Body of pancreas (tissue), 4 donors: ENCODE data around the gene SLC25A46. TPM values are rescaled to one million over a fixed set of nuclear protein-coding genes. Genes with fewer than 3 reads are reported as not detected.

Source experiments
- ATAC-seq: fragments of 150-250 bp; one replicate; pipeline ENCODE4 v1.9.1; 2016
- DNase-seq, 4 donors: peaks; one replicate each; pipeline ENCODE4 v3.0.0-alpha.2; 2019
- H3K27ac ChIP-seq, 4 donors: fragments of 200-600 bp; sonication (generic); 1 replicate in 3 of 4; 2 replicates in 1 of 4; pipeline versions ENCODE4 v1.5.1 to v1.6.1; 2016 to 2019; ENCODE audit warnings: mild to moderate bottlenecking in 1 of 4, mixed read lengths in 1 of 4, moderate library complexity in 1 of 4
- H3K27me3 ChIP-seq, 2 donors: fragments of 200-600 bp; sonication (generic); one replicate each; pipeline ENCODE4 v1.6.0; 2016; ENCODE audit warnings: mild to moderate bottlenecking in 1 of 2
- H3K36me3 ChIP-seq, 2 donors: fragments of 200-600 bp; sonication (generic); replicated peaks in 1 of 2; 2 replicates each; pipeline ENCODE4 v1.5.1; 2016; ENCODE audit warnings: low read depth in 2 of 2; ENCODE audit not compliant: insufficient read depth in 1 of 2
- H3K4me1 ChIP-seq: fragments of 200-600 bp; sonication (generic); one replicate; pipeline ENCODE4 v1.6.0; 2016
- H3K4me3 ChIP-seq, 2 donors: fragments of 200-600 bp; sonication (generic); 1 replicate in 1 of 2; 2 replicates in 1 of 2; pipeline ENCODE4 v1.5.1; 2016 to 2019
- H3K9me3 ChIP-seq, 3 donors: fragments of 200-600 bp; sonication (generic); 1 replicate in 2 of 3; 2 replicates in 1 of 3; pipeline ENCODE4 v1.5.1; 2016
- POLR2A ChIP-seq, 3 donors: fragments of 450-650 bp; IDR thresholded peaks; one replicate each; pipeline ENCODE4 v1.6.1; 2016; ENCODE audit warnings: antibody characterized with exemption in 3 of 3, mild to moderate bottlenecking in 2 of 3
- WGBS, 2 donors: methylation state at CpG; one replicate each; pipeline ENCODE4 v1.1.5; 2017; 5-methylcytosine and 5-hydroxymethylcytosine counted together
- intact Hi-C: fragments of 100-400 bp; cut with DNase I; formaldehyde crosslinking; loops from one replicate; pipeline ENCODE4 v1.15.1; 2023
- total RNA-seq, 2 donors: library from RNA; depleted of rRNA; stranded (reverse); fragments of >200 nt; gene quantifications; one replicate each; pipeline ENCODE4 v1.1.0, GENCODE V29; 2016
- TF ChIP-seq, protein P1 (sequence below), 7 experiments: fragments of 450-650 bp in 4 of 7; fragments of 200-600 bp in 3 of 7; sonication (generic) in 3 of 7; IDR thresholded peaks; one replicate each; pipeline ENCODE4 v1.5.1; 2016 to 2019; ENCODE audit warnings: antibody characterized with exemption in 7 of 7

The SLC25A46 gene
- total RNA-seq, 2 donors from 2014 or later: 30.7 to 36.3 TPM

DNA sequence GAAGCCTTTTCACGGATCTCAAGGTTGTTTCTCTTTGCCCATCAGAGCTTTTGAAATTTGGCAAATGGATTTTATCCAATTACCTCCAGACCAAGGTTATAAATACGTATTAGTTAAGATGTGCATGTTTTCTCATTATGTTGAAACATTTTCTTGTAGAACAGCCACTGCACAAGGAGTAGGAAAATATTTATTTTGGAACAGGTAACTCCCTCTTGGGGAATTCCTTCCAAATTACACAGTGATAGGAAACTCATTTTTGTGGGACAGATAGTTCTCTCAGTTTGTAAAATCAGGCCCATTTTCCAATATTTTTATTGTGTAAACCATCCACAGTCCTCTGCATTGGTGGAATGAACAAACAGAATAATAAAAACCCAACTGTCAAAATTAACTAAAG lies 35.3 kb upstream of the SLC25A46 start:
- no peaks in the 10 kb centered on the region for H3K27me3 ChIP-seq
- no peak overlapping the region for H3K27ac ChIP-seq
- no peak for TF ChIP-seq POLR2A (IDR thresholded peaks at IDR 0.05)
- TF ChIP-seq, protein P1, sequence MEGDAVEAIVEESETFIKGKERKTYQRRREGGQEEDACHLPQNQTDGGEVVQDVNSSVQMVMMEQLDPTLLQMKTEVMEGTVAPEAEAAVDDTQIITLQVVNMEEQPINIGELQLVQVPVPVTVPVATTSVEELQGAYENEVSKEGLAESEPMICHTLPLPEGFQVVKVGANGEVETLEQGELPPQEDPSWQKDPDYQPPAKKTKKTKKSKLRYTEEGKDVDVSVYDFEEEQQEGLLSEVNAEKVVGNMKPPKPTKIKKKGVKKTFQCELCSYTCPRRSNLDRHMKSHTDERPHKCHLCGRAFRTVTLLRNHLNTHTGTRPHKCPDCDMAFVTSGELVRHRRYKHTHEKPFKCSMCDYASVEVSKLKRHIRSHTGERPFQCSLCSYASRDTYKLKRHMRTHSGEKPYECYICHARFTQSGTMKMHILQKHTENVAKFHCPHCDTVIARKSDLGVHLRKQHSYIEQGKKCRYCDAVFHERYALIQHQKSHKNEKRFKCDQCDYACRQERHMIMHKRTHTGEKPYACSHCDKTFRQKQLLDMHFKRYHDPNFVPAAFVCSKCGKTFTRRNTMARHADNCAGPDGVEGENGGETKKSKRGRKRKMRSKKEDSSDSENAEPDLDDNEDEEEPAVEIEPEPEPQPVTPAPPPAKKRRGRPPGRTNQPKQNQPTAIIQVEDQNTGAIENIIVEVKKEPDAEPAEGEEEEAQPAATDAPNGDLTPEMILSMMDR (IDR thresholded peaks at IDR 0.05): no peak
- H3K9me3 ChIP-seq: no peaks in the 10 kb centered on the region
- intact Hi-C loops: no loop called here
- ATAC-seq (peak; percentile 47), DNase-seq (no peak)
- H3K4me1 ChIP-seq: peaks cover 16% of the 10 kb centered on the region
- WGBS, 2 donors: 13 to 29% methylated on average over 2 of the region's 2 CpGs
- H3K4me3 ChIP-seq: no peak overlapping the region
- H3K36me3 ChIP-seq: no peaks in the 10 kb centered on the region

DNA sequence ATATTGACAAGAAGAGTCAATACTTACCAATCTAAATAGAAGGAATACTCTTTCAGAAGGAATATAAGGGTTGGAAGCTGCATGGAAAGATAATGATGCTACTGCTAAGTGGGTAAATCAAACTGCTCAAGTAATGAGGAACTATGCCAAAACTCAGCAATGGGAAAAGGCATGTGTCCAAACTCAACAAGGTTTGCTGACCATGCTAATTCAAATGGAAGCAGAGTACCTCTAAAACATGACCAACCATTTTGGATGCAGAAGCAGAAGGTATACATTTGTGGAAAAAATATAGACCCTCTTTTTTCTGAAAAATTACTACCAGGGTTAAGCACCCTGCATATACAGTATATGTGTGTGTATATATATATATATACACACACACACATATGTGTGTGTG lies 33.5 kb upstream of the SLC25A46 start:
- H3K27me3 ChIP-seq: no peaks in the 10 kb centered on the region
- no peak overlapping the region for H3K27ac ChIP-seq
- TF ChIP-seq POLR2A (IDR thresholded peaks at IDR 0.05): no peak
- TF ChIP-seq, protein P1 (IDR thresholded peaks at IDR 0.05): no peak
- intact Hi-C loops: no loop called here
- H3K36me3 ChIP-seq: no peaks in the 10 kb centered on the region
- peaks cover 16% of the 10 kb centered on the region for H3K4me1 ChIP-seq
- DNase-seq (no peak), ATAC-seq (no peak)
- no peaks in the 10 kb centered on the region for H3K9me3 ChIP-seq
- no peak overlapping the region for H3K4me3 ChIP-seq

DNA sequence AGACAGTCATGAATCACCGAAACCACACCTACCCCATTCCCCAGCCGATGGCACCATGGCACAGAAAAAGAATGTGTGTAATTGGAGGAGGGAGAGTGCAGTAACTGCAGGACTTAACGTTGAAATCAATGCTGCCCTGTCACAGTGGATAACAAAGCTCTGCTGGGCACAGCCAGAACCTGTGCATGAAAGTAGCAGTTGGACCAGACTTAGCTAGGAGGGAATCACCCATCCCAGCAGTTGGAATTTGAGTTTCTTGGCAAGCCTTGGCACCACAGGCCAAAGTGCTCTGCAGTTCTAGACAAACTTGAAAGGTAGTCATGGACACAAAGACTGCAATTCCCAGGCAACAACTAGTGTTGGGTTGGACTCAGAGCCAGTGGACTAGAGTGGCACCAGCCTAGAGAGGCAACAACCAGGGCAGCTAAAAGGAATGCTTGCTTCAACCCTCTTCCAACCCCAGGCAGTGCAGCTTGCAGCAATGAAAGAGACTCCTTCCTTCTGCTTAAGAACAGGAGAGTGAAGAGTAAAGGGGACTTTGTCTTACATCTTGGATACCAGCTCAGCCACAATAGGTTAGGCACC lies 31.5 kb upstream of the SLC25A46 start:
- Histone ChIP-seq H3K36me3 (no peaks in the 10 kb centered on the region), H3K9me3 (no peaks in the 10 kb centered on the region), H3K27me3 (no peaks in the 10 kb centered on the region), H3K27ac (no peak overlapping the region), H3K4me3 (no peak overlapping the region), H3K4me1 (peaks cover 16% of the 10 kb centered on the region)
- intact Hi-C loops: no loop called here
- DNase-seq (no peak), ATAC-seq (no peak)
- TF ChIP-seq, protein P1 (IDR thresholded peaks at IDR 0.05): no peak
- no peak for TF ChIP-seq POLR2A (IDR thresholded peaks at IDR 0.05)
- WGBS, 2 donors: 64 to 72% methylated on average over 3 of the region's 3 CpGs

DNA sequence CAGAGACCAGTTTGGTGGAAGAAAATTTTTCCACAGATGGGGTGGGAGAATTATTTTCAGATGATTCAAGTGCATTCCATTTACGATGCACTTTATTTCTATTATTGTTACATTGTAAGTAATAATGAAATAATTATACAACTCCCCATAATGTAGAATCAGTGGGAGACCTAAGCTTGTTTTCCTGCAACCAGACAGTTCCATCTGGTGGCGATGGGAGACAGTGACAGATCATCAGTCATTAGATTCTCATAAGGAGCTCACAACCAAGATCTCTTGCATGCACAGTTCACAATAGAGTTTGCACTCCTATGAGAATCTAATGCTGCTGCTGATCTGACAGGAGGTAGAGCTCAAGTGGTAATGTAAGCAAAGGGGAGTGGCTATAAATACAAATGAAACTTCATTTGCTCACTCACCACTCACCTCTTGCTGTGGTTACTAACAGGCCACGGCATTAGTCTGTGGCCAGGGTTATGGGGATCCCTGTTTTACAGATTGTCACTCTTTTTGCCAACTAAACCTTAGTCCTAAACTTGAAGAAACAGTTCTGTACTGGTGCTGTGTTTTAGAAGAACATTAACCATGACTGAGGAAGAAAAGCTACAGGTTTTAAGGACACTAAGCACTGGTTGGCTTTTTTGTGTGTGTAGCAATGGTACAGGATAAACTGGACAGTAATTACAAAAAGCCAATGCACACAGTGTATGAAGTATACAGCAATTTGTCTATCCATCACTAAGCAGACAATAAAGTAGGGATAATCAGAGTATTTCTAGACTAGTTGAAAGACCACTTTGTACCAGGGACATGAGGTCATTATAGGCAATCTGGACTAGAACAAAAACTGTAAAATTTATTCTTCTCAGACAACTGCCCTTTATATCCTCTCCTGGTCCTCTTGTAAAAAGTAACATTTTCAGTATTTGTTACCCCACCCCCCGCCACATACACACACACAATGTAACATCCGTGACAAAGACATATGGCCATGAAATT lies 22.3 kb upstream of the SLC25A46 start:
- intact Hi-C loops: no loop called here
- no peaks in the 10 kb centered on the region for H3K4me1 ChIP-seq
- H3K36me3 ChIP-seq: no peaks in the 10 kb centered on the region
- no peaks in the 10 kb centered on the region for H3K27me3 ChIP-seq
- no peak for ATAC-seq
- no peaks in the 10 kb centered on the region for H3K9me3 ChIP-seq
- TF ChIP-seq, protein P1 (IDR thresholded peaks at IDR 0.05): no peak
- TF ChIP-seq POLR2A (IDR thresholded peaks at IDR 0.05): no peak
- H3K27ac ChIP-seq: no peak overlapping the region
- H3K4me3 ChIP-seq: no peak overlapping the region
- WGBS, 2 donors: 86 to 88% methylated on average over 5 of the region's 5 CpGs
- no peak for DNase-seq
